Raji (cell line): ENCODE results near the gene MSL2.

Source experiments
- POLR2A ChIP-seq: IDR thresholded peaks from 2 replicates; pipeline ENCODE4 v1.6.1; 2011; ENCODE audit warnings: low read depth, low read length, control low read depth; ENCODE audit not compliant: insufficient read depth

The MSL2 gene

GRCh38 chr3:136193278-136194054, 2.7 kb downstream of the MSL2 start:
- no peak for TF ChIP-seq POLR2A

DNA sequence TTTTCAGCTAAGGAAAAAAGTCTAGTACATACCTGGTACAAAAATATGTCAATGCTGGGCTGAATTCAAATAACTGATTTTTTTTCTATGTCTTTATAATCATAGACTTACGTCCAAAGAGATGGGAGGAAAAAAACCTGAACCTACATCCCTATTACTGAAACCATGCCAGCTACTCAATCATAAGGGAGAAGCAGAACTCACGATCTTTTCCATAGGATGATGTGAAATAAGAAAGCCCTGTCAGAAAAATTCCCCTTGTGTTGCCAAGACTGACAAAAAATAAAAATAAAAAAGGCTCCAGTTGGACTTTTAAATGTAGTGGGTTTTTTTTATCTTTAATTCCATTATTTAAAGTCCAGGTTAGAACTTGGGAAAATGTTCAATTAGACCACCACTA, 3.3 kb downstream of the MSL2 start:
- no peak for TF ChIP-seq POLR2A

DNA sequence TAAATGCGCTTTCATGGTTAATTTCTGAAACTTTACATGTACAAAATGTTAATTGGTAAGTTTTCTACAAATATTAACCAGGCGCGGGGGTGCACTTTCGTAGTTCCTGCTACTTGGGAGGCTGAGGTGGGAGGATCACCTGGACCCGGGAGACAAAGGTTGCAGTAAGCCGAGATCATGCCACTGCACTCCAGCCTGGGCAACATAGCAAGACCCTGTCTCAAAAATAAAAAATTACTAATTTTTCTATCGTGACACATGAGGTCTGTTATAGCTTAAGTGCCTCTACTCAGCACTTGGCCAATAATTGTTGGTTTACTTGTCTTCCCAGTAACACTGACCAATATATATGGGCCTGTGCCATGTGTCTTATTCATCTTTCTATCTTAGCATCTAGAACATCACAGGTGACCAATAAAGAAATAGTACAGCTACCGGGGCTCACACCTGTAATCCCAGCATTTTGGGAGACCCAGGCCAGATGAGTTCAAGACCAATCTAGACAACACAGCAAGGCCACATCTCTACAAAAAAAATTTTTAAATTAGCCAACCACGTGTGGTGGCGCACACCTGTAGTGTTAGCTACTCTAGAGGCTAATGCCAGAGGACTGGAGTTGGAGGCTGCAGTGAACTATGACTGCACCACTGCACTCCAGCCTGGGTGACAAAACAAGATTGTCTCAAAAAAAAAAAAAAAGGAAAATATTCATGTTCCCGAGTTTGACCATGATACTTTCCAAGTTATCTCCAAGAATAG, 6.1 kb downstream of the MSL2 start:
- TF ChIP-seq POLR2A: no peak

DNA sequence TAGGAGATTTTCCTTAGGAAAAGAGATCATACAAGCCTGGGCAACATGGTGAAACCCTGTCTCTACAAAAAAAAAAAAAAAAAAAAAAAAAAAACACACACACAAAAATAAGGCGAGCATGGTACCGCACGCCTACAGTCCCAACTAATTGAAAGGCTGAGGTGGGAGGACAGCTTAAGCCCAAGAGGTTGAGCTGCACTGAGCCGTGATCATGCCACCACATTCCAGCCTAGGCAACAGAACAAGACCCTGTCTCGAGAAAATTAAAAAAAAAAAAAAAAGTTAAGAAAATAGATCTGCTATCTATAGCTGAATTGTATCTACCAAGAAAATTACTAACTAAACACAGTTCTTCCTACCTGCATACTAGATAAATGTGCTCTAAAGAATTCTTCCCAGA, 7.1 kb downstream of the MSL2 start:
- no peak for TF ChIP-seq POLR2A

GRCh38 chr3:136187868-136188267, 8.3 kb downstream of the MSL2 start:
- TF ChIP-seq POLR2A: no peak

DNA sequence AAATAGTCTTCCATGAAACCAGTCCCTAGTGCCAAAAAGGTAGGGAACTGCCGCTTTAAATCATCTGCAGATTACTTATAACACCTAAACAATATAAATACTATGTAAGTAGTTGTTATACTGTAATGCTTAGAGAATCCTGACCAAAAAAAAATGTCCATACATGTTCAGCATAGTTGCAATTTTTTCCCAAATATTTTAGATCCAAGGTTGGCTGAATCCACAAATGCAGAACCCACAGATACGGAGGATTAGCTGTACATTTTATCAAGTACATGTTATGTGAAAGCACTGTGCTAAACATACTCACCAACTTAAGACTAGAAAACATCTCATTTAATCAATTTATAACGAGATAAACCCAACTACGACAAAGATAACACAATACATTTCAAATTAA, 9.3 kb downstream of the MSL2 start:
- TF ChIP-seq POLR2A: no peak

DNA sequence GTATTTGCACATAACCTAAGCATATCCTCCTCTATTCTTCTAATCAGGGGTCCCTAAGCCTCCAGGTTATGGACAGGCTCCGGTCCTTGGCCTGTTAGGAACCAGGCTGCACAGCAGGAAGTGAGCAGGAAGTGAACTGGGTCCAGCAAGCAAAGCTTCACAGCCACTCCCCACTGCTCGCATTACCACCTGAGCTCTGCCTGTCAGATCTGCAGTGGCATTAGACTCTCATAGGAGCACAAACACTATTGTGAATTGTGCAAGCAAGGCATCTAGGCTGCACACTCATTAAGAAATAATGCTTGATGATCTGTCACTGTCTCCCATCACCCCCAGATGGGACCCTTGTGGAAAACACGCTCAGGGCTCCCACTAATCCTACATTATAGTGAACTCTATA, 9.8 kb downstream of the MSL2 start:
- no peak for TF ChIP-seq POLR2A

DNA sequence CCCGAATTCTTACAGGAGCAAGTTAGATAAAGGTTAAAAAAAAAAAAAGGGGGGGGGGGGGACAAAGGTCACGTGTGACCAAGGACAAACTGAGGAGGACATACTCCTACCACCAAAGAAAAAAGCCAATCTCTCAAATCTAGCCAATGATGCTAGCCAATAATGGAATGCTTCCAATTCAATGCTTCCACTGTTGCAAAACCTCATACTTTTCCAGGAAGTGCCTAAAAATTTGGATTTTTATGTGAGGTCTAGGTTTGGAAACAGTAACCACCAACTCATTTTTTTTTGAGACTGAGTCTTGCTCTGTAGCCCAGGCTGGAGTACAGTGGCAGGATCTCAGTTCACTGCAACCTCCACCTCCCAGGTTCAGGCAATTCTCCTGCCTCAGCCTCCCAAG, 11.4 kb downstream of the MSL2 start:
- no peak for TF ChIP-seq POLR2A

DNA sequence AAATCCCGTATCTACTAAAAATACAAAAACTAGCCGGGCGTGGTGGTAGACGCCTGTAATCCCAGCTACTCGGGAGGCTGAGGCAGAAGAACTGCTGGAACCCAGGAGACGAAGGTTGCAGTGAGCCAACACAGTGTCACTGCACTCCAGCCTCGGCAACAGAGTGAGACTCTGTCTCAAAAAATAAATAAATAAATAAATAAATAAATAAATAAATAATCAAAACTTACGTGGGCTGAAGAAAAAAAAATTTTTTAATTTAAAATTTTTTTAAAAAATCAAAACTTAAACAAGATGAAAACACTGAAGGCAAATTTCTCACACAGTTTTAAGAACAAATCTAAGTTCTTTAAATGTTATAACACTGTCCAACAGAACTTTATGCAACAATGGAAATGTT, 14.4 kb downstream of the MSL2 start:
- no peak for TF ChIP-seq POLR2A

DNA sequence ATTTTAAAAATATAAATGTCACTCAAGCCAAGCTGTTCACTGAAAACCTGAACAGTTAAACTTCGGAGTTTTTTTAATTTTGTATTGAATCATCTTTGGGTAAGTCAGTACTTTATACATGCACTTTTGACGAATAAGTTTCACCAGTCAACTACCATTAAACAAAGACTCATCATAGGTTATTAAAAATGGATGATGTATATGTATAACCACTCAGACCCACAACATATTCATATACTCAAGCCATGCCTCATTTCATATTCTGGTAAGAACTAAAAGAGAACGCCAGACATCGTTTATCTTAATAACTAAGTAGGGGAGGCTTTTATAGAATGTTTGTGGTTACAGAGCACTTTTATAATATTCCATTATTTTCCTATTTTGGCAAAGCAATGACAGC, 18.3 kb downstream of the MSL2 start:
- no peak for TF ChIP-seq POLR2A

- TF ChIP-seq POLR2A: no peak
Observed at GRCh38 chr3:136173939-136174490, 22.1 kb downstream of the MSL2 start.

- no peak for TF ChIP-seq POLR2A
Observed at GRCh38 chr3:136171097-136171542, 25.0 kb downstream of the MSL2 start.

GRCh38 chr3:136166507-136166906, 29.6 kb downstream of the MSL2 start:
- no peak for TF ChIP-seq POLR2A

- TF ChIP-seq POLR2A: no peak
Observed at GRCh38 chr3:136162322-136162721, 33.8 kb downstream of the MSL2 start.

GRCh38 chr3:136161516-136161915, 34.6 kb downstream of the MSL2 start:
- no peak for TF ChIP-seq POLR2A

- no peak for TF ChIP-seq POLR2A
Observed at GRCh38 chr3:136152963-136153362, 43.2 kb downstream of the MSL2 start.
